Breast epithelium (tissue), 4 donors: Measurements from ENCODE around the gene ICAM5. TPM values are rescaled to one million over a fixed set of nuclear protein-coding genes. Genes with fewer than 3 reads are reported as not detected.
"Not testable (repeated sequence)": the region's sequence is repeated elsewhere in the genome, so short reads cannot be mapped to it uniquely, and the experiment has no call there.

Experiments
- DNase-seq, 2 donors: peaks; one replicate each; pipeline ENCODE4 v3.0.0-alpha.2; 2019; ENCODE audit warnings: low spot score in 2 of 2
- H3K27ac ChIP-seq, 2 donors: fragments of 200-600 bp; sonication (generic) in 1 of 2; one replicate each; pipeline ENCODE4 v1.5.1; 2016 to 2019; ENCODE audit warnings: mild to moderate bottlenecking in 1 of 2
- H3K27me3 ChIP-seq, 2 donors: fragments of 200-600 bp; sonication (generic) in 1 of 2; one replicate each; pipeline versions ENCODE4 v1.5.1 to v1.6.0; 2017 to 2019; ENCODE audit warnings: control low read depth in 1 of 2, mild to moderate bottlenecking in 1 of 2
- H3K36me3 ChIP-seq: fragments of 200-600 bp; one replicate; pipeline ENCODE4 v1.5.1; 2019
- H3K4me1 ChIP-seq, 2 donors: fragments of 200-600 bp; sonication (generic); one replicate each; pipeline ENCODE4 v1.5.1; 2016 to 2019; ENCODE audit warnings: control low read depth in 1 of 2
- H3K4me3 ChIP-seq, 3 donors: fragments of 200-600 bp; sonication (generic); 1 replicate in 2 of 3; 2 replicates in 1 of 3; pipeline ENCODE4 v1.5.1; 2016 to 2019; ENCODE audit warnings: mild to moderate bottlenecking in 3 of 3, moderate library complexity in 2 of 3
- H3K9me3 ChIP-seq, 2 donors: fragments of 200-600 bp; sonication (generic) in 1 of 2; one replicate each; pipeline ENCODE4 v1.5.1; 2016 to 2019; ENCODE audit warnings: control low read depth in 1 of 2
- POLR2A ChIP-seq: fragments of 450-650 bp; IDR thresholded peaks from one replicate; pipeline ENCODE4 v1.6.1; 2016; ENCODE audit warnings: antibody characterized with exemption, mild to moderate bottlenecking, moderate library complexity
- POLR2AphosphoS5 ChIP-seq, 3 donors: sonication (generic); formaldehyde crosslinking; IDR thresholded peaks; one replicate each; pipeline ENCODE4 v1.6.1; 2017; ENCODE audit warnings: antibody characterized with exemption in 3 of 3
- intact Hi-C: fragments of 100-400 bp; cut with DNase I; formaldehyde crosslinking; loops from one replicate; pipeline ENCODE4 v1.15.1; 2023; ENCODE audit warnings: low total_unique reads
- total RNA-seq, 3 donors: library from RNA; depleted of rRNA; stranded (reverse); fragments of >200 nt; gene quantifications; one replicate each; pipeline ENCODE4 v1.1.0, GENCODE V29; 2016
- TF ChIP-seq, protein P1 (sequence below), 3 donors: fragments of 450-650 bp; IDR thresholded peaks; one replicate each; pipeline ENCODE4 v1.5.1; 2016 to 2017; ENCODE audit warnings: antibody characterized with exemption in 3 of 3, mild to moderate bottlenecking in 3 of 3, moderate library complexity in 3 of 3

The ICAM5 gene
- total RNA-seq, 3 donors from 2014 or later = 0.64 to 1.8 (median 1.3) TPM

DNA sequence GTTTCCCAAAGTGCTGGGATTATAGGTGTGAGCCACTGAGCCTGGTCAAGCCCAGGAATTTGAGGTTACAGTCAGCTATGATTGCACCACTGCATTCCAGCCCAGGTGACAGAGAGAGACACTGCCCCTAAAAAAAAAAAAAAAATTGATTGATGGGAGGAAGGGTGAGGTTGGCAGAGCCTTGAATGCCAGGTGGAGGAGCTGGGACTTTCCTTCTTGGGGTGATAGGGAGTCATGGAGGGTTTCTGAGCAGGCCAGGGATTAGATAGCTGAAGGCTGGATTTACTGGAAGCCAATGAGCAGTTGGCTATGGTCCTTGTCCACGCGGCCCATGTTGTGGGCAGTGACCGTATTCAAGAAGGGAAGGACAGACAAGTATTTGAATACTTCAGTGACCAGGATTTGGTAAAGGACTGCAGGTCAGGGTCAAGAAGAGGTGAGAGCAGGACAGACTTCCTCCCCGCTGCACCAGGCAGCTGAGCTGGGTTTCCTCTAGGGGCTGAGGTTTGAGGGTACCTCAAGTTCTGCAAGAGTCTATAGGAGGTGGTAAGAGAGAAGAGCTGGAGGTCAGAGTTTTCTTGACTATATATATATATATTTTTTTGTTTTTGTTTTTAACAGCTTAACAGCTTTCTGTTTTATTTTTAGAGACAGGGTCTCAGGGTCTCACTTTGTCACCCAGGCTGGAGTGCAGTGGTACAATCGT lies 9.9 kb upstream of the ICAM5 start:
- H3K36me3 ChIP-seq = no peaks in the 10 kb centered on the region
- DNase-seq = no peak
- no peak overlapping the region for H3K4me3 ChIP-seq
- H3K27ac ChIP-seq = no peak overlapping the region
- H3K9me3 ChIP-seq = no peaks in the 10 kb centered on the region
- TF ChIP-seq POLR2AphosphoS5 (IDR thresholded peaks at IDR 0.05) (no peak), POLR2A (no peak)
- TF ChIP-seq, protein P1, sequence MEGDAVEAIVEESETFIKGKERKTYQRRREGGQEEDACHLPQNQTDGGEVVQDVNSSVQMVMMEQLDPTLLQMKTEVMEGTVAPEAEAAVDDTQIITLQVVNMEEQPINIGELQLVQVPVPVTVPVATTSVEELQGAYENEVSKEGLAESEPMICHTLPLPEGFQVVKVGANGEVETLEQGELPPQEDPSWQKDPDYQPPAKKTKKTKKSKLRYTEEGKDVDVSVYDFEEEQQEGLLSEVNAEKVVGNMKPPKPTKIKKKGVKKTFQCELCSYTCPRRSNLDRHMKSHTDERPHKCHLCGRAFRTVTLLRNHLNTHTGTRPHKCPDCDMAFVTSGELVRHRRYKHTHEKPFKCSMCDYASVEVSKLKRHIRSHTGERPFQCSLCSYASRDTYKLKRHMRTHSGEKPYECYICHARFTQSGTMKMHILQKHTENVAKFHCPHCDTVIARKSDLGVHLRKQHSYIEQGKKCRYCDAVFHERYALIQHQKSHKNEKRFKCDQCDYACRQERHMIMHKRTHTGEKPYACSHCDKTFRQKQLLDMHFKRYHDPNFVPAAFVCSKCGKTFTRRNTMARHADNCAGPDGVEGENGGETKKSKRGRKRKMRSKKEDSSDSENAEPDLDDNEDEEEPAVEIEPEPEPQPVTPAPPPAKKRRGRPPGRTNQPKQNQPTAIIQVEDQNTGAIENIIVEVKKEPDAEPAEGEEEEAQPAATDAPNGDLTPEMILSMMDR (IDR thresholded peaks at IDR 0.05) = no peak
- no peaks in the 10 kb centered on the region for H3K4me1 ChIP-seq
- H3K27me3 ChIP-seq = no peaks in the 10 kb centered on the region
- intact Hi-C loops = loop anchor here (5.0 kb wide), 1 partner anchor 47 kb away; no protein-coding TSS in a partner anchor

GRCh38 chr19:10282043-10282442 lies 7.7 kb upstream of the ICAM5 start:
- intact Hi-C loops, H3K36me3 ChIP-seq, DNase-seq, H3K4me3 ChIP-seq, H3K27ac ChIP-seq, H3K4me1 ChIP-seq, H3K27me3 ChIP-seq, H3K9me3 ChIP-seq: not testable (repeated sequence)

- intact Hi-C loops = no loop called here
- Histone ChIP-seq H3K36me3 (no peaks in the 10 kb centered on the region), H3K9me3 (no peaks in the 10 kb centered on the region), H3K27me3 (peaks cover 0 to 4% of the 10 kb centered on the region in 2 donors), H3K4me1 (no peaks in the 10 kb centered on the region), H3K4me3 (no peak overlapping the region), H3K27ac (no peak overlapping the region)
- TF ChIP-seq POLR2A (no peak), POLR2AphosphoS5 (IDR thresholded peaks at IDR 0.05) (no peak)
- TF ChIP-seq, protein P1 (IDR thresholded peaks at IDR 0.05) = no peak
- DNase-seq = no peak
These were observed 6.3 kb upstream of the ICAM5 start for GRCh38 chr19:10283301-10284064.

GRCh38 chr19:10284065-10284959 lies 5.4 kb upstream of the ICAM5 start:
- DNase-seq = no peak
- intact Hi-C loops = no loop called here
- Histone ChIP-seq H3K4me3 (no peak overlapping the region), H3K27me3 (peaks cover 3 to 12% of the 10 kb centered on the region in 2 donors), H3K36me3 (no peaks in the 10 kb centered on the region), H3K4me1 (peaks cover 3 to 4% of the 10 kb centered on the region in 2 donors), H3K9me3 (no peaks in the 10 kb centered on the region), H3K27ac (no peak overlapping the region)
- TF ChIP-seq, protein P1 (IDR thresholded peaks at IDR 0.05) = no peak

DNA sequence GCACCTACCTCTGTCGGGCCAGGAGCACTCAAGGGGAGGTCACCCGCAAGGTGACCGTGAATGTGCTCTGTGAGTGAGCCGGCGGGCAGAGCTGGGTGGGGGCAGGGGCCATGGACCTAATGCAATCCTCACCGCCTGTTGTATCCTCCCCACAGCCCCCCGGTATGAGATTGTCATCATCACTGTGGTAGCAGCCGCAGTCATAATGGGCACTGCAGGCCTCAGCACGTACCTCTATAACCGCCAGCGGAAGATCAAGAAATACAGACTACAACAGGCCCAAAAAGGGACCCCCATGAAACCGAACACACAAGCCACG lies 4.8 kb upstream of the ICAM5 start:
- TF ChIP-seq, protein P1 (IDR thresholded peaks at IDR 0.05) = no peak
- no peak for TF ChIP-seq POLR2A
- TF ChIP-seq POLR2AphosphoS5 (IDR thresholded peaks at IDR 0.05) = no peak
- H3K4me3 ChIP-seq = no peak overlapping the region
- peaks cover 7 to 9% of the 10 kb centered on the region in 2 donors for H3K4me1 ChIP-seq
- no peak overlapping the region for H3K27ac ChIP-seq
- intact Hi-C loops = no loop called here
- no peak for DNase-seq
- no peaks in the 10 kb centered on the region for H3K36me3 ChIP-seq
- H3K27me3 ChIP-seq = peaks cover 3 to 18% of the 10 kb centered on the region in 2 donors
- no peaks in the 10 kb centered on the region for H3K9me3 ChIP-seq
